Activated T-cell treated with anti-CD3 and anti-CD28 coated beads, Interleukin-2, amount 50 U/mL, for 48 hours (primary cell): ENCODE data around the gene CHID1.

Experiments
- DNase-seq, 2 experiments: peaks; one replicate each; pipeline ENCODE4 v3.0.0-alpha.2; 2020

CHID1 gene

GRCh38 chr11:907668-908067 is 2.9 kb downstream of the CHID1 start:
- no peak for DNase-seq

- DNase-seq = no peak
These were observed 4.7 kb downstream of the CHID1 start for GRCh38 chr11:905952-906351.

GRCh38 chr11:904380-904779 is 6.2 kb downstream of the CHID1 start:
- DNase-seq = no peak

- no peak for DNase-seq
These were observed 9.1 kb downstream of the CHID1 start for GRCh38 chr11:901452-902061.

GRCh38 chr11:900545-900944 is 10.1 kb downstream of the CHID1 start:
- no peak for DNase-seq

- DNase-seq = no peak
These were observed 10.9 kb downstream of the CHID1 start for GRCh38 chr11:899724-900123.

- no peak for DNase-seq
These were observed 11.9 kb downstream of the CHID1 start for GRCh38 chr11:898540-899190.

- no peak for DNase-seq
These were observed 12.5 kb downstream of the CHID1 start for GRCh38 chr11:898143-898511.

GRCh38 chr11:897253-898142 is 13.1 kb downstream of the CHID1 start:
- DNase-seq = no peak

GRCh38 chr11:895331-896110 is 15.1 kb downstream of the CHID1 start:
- DNase-seq = no peak

- DNase-seq = no peak
These were observed 15.9 kb downstream of the CHID1 start for GRCh38 chr11:894575-895201.

- DNase-seq = no peak
These were observed 17.5 kb downstream of the CHID1 start for GRCh38 chr11:893008-893654.

- no peak for DNase-seq
These were observed 19.6 kb downstream of the CHID1 start for GRCh38 chr11:890794-891540.

- no peak for DNase-seq
These were observed 20.7 kb downstream of the CHID1 start for GRCh38 chr11:889687-890475.

- DNase-seq = no peak
These were observed 21.4 kb downstream of the CHID1 start for GRCh38 chr11:889257-889656.

- no peak for DNase-seq
These were observed 22.0 kb downstream of the CHID1 start for GRCh38 chr11:888310-889212.

GRCh38 chr11:887589-887988 is 23.0 kb downstream of the CHID1 start:
- DNase-seq = no peak

GRCh38 chr11:886568-886967 is 24.0 kb downstream of the CHID1 start:
- DNase-seq = no peak

- DNase-seq = no peak
These were observed 26.0 kb downstream of the CHID1 start for GRCh38 chr11:884578-885070.
